ENCODE measurements around the gene MAPK4.

DNA sequence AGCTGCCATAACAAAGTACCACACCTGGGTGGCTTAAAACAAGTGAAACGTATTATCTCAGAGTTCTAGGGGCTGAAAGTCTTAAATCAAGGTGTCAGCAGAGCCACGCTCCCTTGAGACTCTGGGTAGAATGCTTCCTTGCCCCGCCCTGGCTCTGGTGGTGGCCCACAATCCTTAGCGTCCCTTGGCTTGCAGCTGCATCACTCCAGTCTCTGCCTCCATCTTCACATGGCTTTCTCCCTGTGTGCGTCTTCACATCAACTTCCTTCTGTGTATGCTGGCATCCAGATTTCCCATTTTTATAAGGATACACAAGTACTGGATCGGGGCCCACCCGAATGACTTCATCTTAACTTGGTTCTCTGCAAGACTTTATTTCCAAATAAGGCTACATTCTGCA, 197.5 kb downstream of the MAPK4 start:
- TF ChIP-seq CTCF (conservative IDR thresholded peaks at IDR 0.05; ENCODE audit: low read length), result no peak
- TF ChIP-seq EZH2phosphoT487 (IDR thresholded peaks at IDR 0.05; ENCODE audit: borderline replicate concordance), result no peak
